ENCODE data around the gene SHANK3.

SHANK3 gene

DNA sequence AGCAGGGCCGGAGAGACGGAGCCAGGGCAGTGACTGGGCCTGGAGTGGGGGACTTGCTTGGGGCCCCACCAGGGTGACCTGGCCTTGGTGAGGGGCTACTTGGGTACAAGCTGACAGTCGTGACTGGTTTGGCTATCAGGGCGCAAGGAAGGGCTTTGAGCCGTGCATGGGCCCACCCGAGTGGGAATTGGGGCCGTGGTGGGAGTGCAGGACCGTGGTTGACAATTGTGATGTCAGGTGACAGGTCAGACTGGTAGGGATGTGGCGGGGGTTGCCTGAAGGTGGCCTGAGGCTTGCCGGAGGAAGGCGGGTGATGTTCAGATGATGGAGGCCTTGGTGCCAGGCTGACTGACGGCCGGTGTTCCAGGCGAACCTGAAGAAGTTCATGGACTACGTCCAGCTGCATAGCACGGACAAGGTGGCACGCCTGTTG is 5.6 kb downstream of the SHANK3 start:
- DNase-seq (ENCODE audit: low read depth, low spot score) = no peak

DNA sequence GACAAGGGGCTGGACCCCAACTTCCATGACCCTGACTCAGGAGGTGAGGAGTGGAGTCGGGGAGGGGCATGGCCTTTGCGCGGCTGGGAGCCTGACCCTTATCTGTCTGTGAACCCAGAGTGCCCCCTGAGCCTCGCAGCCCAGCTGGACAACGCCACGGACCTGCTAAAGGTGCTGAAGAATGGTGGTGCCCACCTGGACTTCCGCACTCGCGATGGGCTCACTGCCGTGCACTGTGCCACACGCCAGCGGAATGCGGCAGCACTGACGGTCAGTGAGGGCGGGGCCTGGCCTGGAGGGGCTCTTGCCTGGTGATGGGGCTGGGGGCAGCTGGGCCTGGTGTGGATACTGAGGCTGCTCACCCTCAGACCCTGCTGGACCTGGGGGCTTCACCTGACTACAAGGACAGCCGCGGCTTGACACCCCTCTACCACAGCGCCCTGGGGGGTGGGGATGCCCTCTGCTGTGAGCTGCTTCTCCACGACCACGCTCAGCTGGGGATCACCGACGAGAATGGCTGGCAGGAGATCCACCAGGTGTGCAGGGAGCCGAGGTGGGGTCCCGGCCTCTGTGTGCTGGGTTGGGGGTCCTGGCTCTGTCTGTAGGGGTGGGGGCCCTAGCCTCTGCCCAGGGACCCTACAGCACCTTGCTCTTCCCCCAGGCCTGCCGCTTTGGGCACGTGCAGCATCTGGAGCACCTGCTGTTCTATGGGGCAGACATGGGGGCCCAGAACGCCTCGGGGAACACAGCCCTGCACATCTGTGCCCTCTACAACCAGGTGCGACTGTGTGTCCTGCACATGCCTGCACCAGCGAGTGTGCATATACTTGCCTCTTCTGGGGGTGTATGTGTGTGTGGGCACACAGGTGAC is 6.3 kb downstream of the SHANK3 start:
- no peak for DNase-seq (ENCODE audit: low read depth, low spot score)

DNA sequence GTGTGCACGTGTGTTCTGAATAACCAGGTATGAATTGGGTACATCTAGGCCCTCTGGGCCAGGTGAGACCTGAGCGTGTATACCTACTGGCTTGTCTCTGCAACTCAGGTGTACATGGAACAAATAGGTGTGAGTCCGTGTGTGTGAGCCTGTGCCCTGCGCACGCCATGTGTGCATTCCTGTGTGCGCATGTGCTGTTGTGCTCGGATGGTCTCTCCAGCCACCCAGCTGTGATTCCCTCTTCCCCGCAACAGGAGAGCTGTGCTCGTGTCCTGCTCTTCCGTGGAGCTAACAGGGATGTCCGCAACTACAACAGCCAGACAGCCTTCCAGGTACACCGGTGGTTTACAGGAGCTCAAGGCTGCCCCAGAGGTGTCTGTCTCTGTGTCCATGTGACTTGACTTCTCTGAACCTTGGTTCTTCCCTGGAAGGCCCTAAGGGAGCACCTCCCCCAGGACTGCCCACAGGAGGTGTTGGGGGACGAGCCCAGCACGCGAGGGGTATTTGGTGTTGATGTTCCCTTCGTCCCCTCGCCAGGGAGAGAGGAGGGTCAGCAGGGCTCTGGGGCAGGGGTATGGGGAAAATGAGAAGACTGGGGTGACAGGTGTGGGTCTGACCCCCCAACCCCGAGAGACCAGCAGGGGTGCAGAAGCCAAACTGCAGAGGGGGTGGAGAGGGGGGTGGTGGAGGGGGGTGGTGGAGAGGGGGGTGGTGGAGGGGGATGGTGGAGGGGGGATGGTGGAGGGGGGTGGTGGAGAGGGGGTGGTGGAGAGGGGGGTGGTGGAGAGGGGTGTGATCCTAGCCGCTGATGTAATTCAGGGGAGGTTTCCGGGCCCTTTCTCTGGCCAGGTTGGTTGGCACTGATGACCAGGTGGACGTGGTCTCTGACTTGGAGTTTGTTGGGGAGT is 10.7 kb downstream of the SHANK3 start:
- no peak for DNase-seq (ENCODE audit: low read depth, low spot score)

DNA sequence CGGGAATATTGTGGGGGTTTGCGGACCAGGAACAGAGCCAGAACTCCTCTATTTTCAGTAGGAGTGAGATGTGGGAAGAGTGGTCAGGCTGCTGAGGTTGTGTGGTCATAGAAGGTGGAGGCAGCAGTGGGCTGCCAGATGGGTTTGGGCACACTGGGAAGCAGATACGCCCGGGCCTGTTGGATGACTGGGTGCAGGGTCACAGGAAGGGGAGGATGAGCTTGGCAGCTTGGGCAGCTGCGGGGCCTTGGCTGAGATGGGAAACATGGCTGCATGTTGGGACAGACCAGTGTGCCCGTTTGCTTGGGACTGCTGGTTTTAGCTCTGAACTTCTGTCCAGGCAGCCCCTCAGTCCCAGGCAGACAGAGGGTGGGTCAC is 11.4 kb downstream of the SHANK3 start:
- DNase-seq (ENCODE audit: low read depth, low spot score) = no peak

DNA sequence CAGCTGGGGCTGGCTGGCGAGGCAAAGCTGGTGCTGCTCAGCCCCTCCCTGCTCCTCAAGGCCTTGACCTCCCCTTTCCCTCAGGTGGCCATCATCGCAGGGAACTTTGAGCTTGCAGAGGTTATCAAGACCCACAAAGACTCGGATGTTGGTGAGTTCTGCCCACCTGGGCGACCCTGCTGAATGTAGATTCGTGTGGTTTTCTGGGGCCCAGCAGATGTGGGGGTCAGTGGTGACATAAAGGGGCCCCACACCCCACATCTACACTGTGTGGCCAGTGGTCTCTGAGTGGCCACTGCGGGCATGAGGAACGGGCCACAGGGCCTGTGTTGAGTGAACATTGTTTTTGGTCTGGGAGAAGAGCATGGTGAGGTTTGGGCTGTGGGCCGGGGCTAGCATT is 11.9 kb downstream of the SHANK3 start:
- DNase-seq (ENCODE audit: low read depth, low spot score) = no peak

DNA sequence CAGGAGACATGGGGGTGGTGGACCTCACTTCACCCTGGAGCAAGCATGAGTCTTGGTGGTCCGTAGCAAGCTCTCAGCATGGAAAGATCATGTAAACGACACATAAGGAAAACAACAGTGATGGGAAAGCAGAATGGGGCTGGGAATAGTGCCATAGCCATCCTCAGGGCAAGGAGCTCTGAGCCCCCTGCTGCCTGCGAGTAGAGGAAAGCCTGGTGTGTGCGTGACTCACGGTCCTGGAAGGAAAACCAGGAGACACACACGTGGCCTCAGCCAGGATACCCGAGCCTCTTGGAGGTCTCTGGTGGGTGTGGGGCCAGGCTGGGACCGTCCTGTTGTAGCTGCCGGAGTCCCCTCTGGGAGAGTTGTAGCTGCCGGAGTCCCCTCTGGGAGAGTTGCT is 12.4 kb downstream of the SHANK3 start:
- no peak for DNase-seq (ENCODE audit: low read depth, low spot score)

DNA sequence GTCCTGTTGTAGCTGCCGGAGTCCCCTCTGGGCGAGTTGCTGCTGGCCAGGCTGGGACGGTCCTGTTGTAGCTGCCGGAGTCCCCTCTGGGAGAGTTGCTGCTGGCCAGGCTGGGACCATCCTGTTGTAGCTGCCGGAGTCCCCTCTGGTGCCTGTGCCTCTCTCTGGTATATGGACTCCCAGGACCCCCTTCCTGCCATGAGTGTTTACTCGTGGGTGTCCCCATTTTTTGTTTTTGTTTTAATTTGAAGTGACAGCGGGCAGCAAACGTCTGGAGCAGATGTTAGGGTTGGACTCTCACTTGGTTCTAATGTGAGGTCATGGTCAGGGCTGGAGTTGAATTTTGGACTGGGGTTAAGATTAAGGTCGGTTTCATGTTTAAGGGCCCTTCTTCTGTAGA is 14.2 kb downstream of the SHANK3 start:
- no peak for DNase-seq (ENCODE audit: low read depth, low spot score)

DNA sequence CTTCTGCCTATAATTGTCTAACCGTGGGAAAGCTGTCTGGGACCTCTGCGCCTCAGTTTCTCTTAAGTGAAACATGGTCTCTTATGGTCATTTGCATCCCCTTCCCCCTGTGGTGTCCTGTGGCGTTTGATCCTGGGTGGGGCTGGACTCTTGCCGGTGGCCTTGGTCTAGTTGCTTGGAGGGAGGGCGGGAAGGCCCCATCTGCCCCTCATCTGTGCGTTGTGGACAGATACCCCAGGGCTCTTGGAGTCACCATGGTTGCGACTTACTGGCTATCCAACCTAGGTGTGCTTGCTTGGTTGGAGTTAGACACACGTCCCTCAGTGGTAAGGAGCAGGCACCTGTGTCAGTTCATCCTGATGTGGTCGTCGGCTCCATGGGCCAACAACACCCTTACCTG is 15.2 kb downstream of the SHANK3 start:
- no peak for DNase-seq (ENCODE audit: low read depth, low spot score)

DNA sequence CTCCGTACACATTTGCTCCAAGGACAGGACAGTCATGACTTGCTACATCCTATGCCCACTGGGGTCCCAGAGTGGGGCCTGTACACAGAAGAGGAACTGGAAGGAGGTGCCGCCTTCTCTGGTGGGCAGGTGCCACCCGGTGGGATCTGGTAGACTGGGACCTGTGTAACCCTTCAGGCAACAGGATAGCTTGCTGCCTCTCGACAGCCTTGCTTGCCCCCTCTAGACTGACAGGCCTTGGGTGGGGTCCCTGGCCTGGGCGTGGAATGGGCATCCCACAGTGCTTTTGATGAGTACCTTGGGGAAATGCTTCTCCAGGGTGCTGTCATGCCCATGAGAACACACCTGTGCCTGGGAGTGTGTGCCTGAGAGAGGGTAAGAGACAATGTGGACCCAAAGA is 15.8 kb downstream of the SHANK3 start:
- no peak for DNase-seq (ENCODE audit: low read depth, low spot score)

DNA sequence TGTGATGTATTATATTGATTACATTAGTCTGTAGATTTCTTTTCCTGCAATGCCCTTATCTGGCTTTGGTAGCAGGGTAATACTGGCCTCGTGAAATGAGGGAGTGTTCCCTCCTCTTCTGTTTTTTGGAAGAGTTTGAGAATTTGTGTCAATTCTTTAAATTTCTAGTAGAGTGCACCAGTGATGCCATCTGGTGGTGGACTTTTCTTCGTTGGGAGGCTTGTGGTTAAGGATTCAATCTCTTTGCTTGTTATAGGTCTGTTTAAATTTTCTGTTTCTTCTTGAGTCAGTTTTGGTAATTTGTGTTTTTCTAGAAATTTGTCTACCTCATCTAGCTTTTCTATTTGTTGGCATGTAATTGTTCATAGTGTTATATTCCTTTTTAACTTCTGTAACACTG is 18.9 kb downstream of the SHANK3 start:
- no peak for DNase-seq (ENCODE audit: low read depth, low spot score)

DNA sequence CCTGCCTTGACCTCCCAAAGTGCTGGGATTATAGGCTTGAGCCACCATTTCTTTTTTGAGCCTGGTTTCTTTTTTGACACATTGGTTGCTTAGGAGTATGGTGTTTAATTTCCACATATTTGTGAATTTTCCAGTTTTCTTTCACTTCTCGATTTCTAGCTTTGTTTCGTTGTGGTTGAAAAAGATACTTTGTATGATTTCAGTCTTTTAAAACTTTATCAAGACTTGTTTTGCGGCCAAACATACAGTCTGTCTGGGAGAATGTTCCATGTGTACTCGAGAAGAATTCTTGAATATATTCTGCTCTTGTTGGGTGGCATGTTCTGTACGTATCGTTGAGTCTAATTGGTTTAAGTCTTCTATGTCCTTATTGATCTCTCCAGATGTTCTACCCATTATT is 20.8 kb downstream of the SHANK3 start:
- DNase-seq (ENCODE audit: low read depth, low spot score) = no peak

DNA sequence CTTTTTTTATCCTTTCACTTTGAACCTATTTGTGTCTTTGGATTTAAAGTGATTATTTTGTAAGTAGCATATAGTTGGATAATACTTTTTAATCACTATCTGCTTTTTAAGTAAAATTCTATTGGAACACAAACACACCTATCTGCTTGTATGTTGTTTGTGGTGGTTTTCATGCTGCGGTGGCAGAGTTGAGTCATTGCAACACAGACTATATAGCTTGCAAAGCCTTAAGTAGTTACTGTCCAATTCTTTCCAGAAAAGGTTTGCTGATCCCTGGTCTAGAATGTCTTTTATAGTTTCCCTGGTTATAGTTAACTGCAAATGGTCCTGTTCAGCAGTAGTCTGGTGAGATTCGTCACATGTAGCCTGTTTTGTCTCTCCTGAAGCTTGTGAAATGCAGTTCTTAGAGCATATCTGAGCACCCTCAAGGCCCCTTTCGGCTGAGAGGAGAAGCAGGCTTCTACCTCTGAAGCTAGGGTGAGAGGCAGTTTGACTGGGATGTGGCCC is 21.5 kb downstream of the SHANK3 start:
- no peak for DNase-seq (ENCODE audit: low read depth, low spot score)

DNA sequence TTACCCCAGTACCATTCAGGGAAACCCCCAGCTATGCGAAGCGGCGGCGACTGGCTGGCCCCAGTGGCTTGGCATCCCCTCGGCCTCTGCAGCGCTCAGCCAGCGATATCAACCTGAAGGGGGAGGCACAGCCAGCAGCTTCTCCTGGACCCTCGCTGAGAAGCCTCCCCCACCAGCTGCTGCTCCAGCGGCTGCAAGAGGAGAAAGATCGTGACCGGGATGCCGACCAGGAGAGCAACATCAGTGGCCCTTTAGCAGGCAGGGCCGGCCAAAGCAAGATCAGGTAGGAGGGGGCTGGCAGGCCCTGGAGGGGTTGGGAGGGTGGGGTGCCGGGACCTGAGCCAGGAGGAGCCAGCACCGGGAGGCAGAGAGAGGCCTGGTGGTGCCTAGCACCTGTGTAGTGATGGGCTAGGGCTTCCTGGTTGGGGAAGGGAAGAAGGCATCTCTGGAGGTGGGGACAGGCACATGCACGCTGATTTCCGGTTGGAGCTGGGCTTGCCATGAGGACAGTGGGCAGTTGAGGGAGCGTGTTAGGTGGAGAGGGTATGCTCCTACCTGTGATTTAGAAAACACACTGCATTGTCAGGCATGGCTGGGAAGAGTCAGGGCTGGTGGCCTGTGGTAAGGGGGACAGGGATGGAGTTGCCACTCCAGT is 22.3 kb downstream of the SHANK3 start:
- no peak for DNase-seq (ENCODE audit: low read depth, low spot score)

DNA sequence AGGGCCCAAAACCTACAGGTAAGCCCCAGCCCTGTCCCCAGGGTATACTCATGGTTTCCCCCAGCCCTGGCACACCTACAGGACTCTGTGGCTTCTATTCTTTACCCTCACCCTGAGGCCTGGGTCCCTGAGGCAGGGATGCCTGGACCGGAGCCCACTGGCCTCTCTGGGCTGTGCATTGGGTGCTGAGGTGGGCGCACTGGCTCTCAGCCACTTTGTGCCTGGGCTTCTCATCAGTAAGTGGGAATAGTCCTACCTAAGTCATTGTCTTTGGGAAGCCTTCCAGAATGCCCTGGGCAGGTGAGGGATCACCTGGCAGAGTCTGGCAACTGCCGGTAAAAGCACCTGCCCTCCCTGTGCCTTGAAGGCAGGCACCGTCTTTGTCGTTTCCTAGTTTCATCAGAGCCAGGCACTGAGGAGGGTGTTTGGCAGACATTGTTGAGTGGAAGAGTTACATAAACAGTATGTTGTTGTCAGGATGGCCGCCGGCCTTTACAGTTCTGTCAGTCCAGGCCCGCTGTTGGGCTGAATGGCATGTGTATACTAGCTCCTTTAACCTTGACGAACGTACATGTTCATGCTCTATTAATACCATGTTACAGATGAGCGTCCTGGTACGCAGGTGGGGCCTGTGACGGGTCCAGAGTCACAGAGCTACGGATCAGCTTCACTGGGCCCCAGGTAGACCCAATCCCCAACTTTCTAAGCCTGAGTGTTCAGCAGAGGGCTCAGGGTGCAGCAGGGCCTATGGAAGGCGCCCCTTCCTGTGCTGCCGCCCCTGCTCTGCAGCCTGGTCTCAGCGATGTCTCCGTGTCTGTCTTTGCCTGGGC is 23.0 kb downstream of the SHANK3 start:
- no peak for DNase-seq (ENCODE audit: low read depth, low spot score)

DNA sequence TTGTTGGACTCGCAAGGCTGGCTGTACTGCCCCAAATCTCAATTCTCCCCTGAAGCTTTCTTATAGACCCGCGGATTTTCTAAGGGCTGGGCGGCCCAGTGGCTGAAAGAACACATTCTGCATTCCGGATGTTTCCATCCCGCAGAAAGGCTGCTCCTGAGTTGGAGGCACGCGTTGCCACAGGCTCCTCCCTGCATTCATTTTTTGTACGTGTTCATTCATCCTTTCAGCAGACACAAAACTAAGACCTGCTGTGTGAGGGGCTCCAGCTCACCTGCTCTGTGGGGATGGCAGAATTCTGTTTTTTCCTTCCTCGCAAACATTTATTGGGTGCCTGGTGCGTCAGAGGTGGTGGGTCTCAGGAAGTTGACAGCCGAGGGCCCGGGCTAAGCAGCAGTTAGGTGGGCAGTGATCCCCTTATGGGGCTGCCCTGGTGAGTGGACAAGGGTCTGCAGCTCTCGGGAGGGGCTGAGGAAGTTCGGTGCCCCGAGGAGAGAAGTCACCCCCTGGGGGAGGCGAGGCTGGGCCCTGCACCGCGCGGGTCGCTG is 23.7 kb downstream of the SHANK3 start:
- no peak for DNase-seq (ENCODE audit: low read depth, low spot score)

DNA sequence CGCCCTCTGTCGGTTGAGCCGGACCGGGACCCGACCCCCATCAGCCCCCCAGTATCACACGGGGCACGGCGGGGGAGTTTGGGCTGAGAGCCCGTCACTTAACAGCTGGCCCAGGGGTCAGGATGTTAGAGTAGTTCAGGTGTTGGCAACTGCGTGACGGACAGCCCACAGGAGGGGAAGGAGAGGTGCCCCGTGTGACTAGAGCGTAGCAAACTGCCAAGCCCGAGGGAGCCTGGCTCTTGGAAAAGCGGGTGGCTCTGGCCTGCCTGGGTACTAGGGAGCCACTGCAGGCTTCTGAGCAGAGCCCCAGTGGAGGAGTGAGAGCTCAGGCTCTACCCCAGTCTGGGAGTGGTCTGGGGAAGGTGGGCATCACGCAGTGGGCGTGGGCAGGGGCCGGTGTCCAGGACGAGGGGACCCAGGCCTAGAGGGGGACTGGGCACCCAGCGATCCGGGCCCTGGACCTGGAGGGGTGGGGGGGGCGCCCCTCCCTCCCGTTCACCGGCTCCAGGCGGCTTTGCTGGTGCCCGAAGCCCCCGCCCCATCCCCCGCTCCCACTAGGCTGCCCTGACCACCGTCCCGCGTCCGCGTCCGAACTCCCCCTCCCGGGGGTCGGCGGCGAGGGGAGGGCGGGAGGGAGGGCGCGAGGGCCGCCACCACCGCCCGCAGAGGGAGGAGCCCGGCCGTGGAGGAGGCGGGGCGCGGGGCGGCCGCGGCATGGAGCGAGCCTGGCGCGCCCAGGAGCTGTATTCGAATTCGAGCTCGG is 24.4 kb downstream of the SHANK3 start:
- no peak for DNase-seq (ENCODE audit: low read depth, low spot score)

DNA sequence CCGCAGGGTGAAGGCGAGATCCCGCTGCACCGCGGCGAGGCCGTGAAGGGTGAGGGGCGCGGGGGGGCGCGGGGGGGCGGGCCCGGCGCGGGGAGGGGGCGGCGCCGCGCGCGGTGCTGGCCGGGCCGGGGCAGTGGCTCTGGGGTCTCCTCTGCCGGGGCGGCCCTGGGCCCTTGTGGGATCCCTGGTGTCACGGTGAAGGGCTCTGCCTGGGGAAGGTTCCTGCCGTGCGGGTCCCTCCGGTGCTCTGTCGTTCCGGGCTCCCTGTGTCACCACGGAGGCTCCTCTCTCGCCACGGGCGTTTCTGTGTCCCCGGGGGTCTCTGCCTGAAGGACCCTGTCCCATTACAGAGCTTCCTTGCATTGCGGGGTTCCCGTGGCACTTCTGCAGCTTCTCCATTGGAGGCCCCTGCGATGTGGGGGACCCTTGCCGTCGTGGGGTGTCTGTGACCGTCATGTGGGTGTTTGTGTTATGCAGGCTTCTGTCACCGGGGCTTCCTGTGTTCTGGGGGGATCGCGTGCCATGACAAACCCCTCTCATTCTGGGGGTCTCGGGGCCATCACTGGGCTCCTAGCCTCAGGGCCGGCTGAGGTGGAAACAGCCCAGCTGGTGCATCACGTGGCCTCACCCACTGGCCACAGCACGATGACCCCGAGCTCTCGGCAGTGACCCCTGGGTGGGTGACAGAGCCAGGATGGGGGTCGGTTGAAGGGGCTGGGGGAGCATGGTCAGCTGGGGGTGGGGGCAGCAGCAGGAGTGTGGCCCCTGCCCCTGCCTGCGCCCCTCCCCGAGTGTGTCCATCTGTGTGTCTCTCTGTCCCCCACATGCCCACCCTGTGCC is 25.3 kb downstream of the SHANK3 start:
- no peak for DNase-seq (ENCODE audit: low read depth, low spot score)

DNA sequence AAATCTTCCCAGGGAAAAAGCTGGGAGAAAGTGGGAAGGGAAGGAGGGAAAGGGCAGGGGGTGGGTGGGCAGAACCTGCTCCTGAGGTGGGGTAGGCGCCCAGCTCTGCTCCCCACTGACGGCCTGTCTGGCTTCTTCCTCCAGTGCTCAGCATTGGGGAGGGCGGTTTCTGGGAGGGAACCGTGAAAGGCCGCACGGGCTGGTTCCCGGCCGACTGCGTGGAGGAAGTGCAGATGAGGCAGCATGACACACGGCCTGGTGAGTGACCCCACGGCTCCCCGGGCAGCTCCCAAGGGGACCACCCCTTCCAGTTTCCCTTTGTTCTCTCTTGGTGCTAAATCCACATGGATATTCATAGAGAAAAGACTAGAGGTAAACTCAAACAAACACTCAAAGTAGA is 25.9 kb downstream of the SHANK3 start:
- no peak for DNase-seq (ENCODE audit: low read depth, low spot score)
